Activated naive CD4-positive, alpha-beta T cell treated with Interleukin-2 at 50 U/mL for 16 hours (primary cell): ENCODE data around the gene KRT31.
"Not testable (repeated sequence)": the region's sequence is repeated elsewhere in the genome, so short reads cannot be mapped to it uniquely, and the experiment has no call there.

Experiments used
- DNase-seq: peaks from one replicate; pipeline ENCODE4 v3.0.0-alpha.2; 2020

Gene KRT31

GRCh38 chr17:41396996-41397660 is at the start of gene KRT31:
KRT31 (minus strand) TSS chr17:41397608; CDS start chr17:41397539, 69 bp downstream.
- DNase-seq = no peak

GRCh38 chr17:41446806-41447205 is 49.4 kb upstream of the KRT31 start:
- no peak for DNase-seq

GRCh38 chr17:41444640-41445039 is 47.2 kb upstream of the KRT31 start:
- DNase-seq = no peak

GRCh38 chr17:41444186-41444585 is 46.8 kb upstream of the KRT31 start:
- DNase-seq = no peak

GRCh38 chr17:41442739-41443138 is 45.3 kb upstream of the KRT31 start:
- DNase-seq = no peak

- no peak for DNase-seq
Observed at GRCh38 chr17:41440531-41441033, 43.2 kb upstream of the KRT31 start, which contains the start of gene KRT38. KRT38 (minus strand) TSS chr17:41440983; CDS start chr17:41440921, 62 bp downstream.

GRCh38 chr17:41439375-41439774 is 42.0 kb upstream of the KRT31 start:
- no peak for DNase-seq

GRCh38 chr17:41437769-41438168 is 40.4 kb upstream of the KRT31 start:
- no peak for DNase-seq

GRCh38 chr17:41437254-41437653 is 39.8 kb upstream of the KRT31 start:
- no peak for DNase-seq

GRCh38 chr17:41434415-41434814 is 37.0 kb upstream of the KRT31 start:
- DNase-seq = no peak

GRCh38 chr17:41434005-41434404 is 36.6 kb upstream of the KRT31 start:
- no peak for DNase-seq

GRCh38 chr17:41433586-41433985 is 36.2 kb upstream of the KRT31 start:
- no peak for DNase-seq

- not testable (repeated sequence) for DNase-seq
Observed at GRCh38 chr17:41430376-41430775, 33.0 kb upstream of the KRT31 start.

GRCh38 chr17:41429667-41430066 is 32.3 kb upstream of the KRT31 start:
- DNase-seq = no peak

- no peak for DNase-seq
Observed at GRCh38 chr17:41428591-41429291, 31.3 kb upstream of the KRT31 start.

GRCh38 chr17:41424111-41424635 is 26.8 kb upstream of the KRT31 start, which contains the start of gene KRT37:
KRT37 (minus strand) TSS chr17:41424585; CDS start chr17:41424523, 62 bp downstream.
- no peak for DNase-seq

GRCh38 chr17:41422586-41422985 is 25.2 kb upstream of the KRT31 start:
- not testable (repeated sequence) for DNase-seq

- DNase-seq = no peak
Observed at GRCh38 chr17:41421617-41422016, 24.2 kb upstream of the KRT31 start.

GRCh38 chr17:41421116-41421515 is 23.7 kb upstream of the KRT31 start:
- DNase-seq = no peak

- DNase-seq = no peak
Observed at GRCh38 chr17:41420134-41420533, 22.7 kb upstream of the KRT31 start.

GRCh38 chr17:41419716-41420115 is 22.3 kb upstream of the KRT31 start:
- DNase-seq = no peak

GRCh38 chr17:41418116-41418860 is 20.9 kb upstream of the KRT31 start:
- DNase-seq = no peak

- no peak for DNase-seq
Observed at GRCh38 chr17:41417576-41418015, 20.2 kb upstream of the KRT31 start.
